Activated B cell treated with CpG ODN at 0.5 μM for 24 hours (primary cell): ENCODE measurements around the gene SMTNL1. TPM values are rescaled to one million over a fixed set of nuclear protein-coding genes. Genes with fewer than 3 reads are reported as not detected.

ENCODE experiments used
- ATAC-seq: fragments of 200-7000 bp; cut with Tn5 transposase; one replicate; pipeline ENCODE4 v1.10.0; 2021; ENCODE audit warnings: low read depth, mild to moderate bottlenecking, moderate library complexity
- CTCF ChIA-PET: fragments of 350-600 bp; sonication (Branson Sonifier 250); formaldehyde crosslinking; loops from one replicate; lab custom pipeline; 2021; ENCODE audit warnings: antibody characterized with exemption; lab: Charles Lee
- POLR2A ChIA-PET: fragments of 350-600 bp; sonication (Branson Sonifier 250); formaldehyde crosslinking; loops from one replicate; lab custom pipeline; 2021; ENCODE audit warnings: antibody characterized with exemption; lab: Charles Lee
- DNase-seq: peaks from one replicate; pipeline ENCODE4 v3.0.0; 2022
- H3K27ac Mint-ChIP-seq: one replicate; pipeline ENCODE4 v1.8.0; 2020; ENCODE audit warnings: mixed read lengths
- H3K27me3 Mint-ChIP-seq: one replicate; pipeline ENCODE4 v1.8.0; 2021; ENCODE audit warnings: mixed read lengths
- H3K36me3 Mint-ChIP-seq: one replicate; pipeline ENCODE4 v1.8.0; 2021; ENCODE audit warnings: low read depth, mixed read lengths
- H3K4me1 Mint-ChIP-seq: one replicate; pipeline ENCODE4 v1.8.0; 2021; ENCODE audit warnings: mixed read lengths
- H3K4me3 Mint-ChIP-seq: one replicate; pipeline ENCODE4 v1.8.0; 2020; ENCODE audit warnings: mild to moderate bottlenecking, mixed read lengths
- H3K9me3 Mint-ChIP-seq: one replicate; pipeline ENCODE4 v1.8.0; 2020; ENCODE audit warnings: mixed read lengths
- CTCF ChIP-seq: fragments of 200-600 bp; IDR thresholded peaks from one replicate; pipeline ENCODE4 v1.8.0; 2022; ENCODE audit warnings: antibody characterized with exemption, mild to moderate bottlenecking
- intact Hi-C: fragments of 100-400 bp; cut with micrococcal nuclease; formaldehyde crosslinking; loops from one replicate; pipeline ENCODE4 v1.15.1; 2024
- total RNA-seq: library from RNA; stranded (reverse); gene quantifications from 2 replicates; pipeline ENCODE4 v1.2.3, GENCODE V29; 2022

SMTNL1 gene
- total RNA-seq, 1 donor from 2014 or later, result not detected

GRCh38 chr11:57499413-57499982 is 37.9 kb upstream of the SMTNL1 start:
- POLR2A ChIA-PET, result interaction anchor here (0.5 kb wide), 1 partner anchor 42 kb away, joined by 3 read pairs; no protein-coding TSS in a partner anchor
- peak overlapping the region; percentile 24 for H3K4me3 Mint-ChIP-seq
- H3K36me3 Mint-ChIP-seq, result peaks cover 11% of the 10 kb centered on the region
- H3K27ac Mint-ChIP-seq, result no peak overlapping the region
- intact Hi-C loops, result loop anchor here (1.0 to 2.0 kb wide), 2 partner anchors 15 kb away; partner anchors contain the start of gene SLC43A1
- peak; percentile 64 for DNase-seq
- H3K4me1 Mint-ChIP-seq, result peaks cover 6% of the 10 kb centered on the region
- H3K27me3 Mint-ChIP-seq, result no peaks in the 10 kb centered on the region
- CTCF ChIA-PET, result no interaction called here
- peak; percentile 100 for ATAC-seq
- H3K9me3 Mint-ChIP-seq, result no peaks in the 10 kb centered on the region
- TF ChIP-seq CTCF, result no peak

- Mint-ChIP-seq H3K4me1 (peaks cover 6% of the 10 kb centered on the region), H3K36me3 (peaks cover 11% of the 10 kb centered on the region), H3K4me3 (no peak overlapping the region), H3K9me3 (no peaks in the 10 kb centered on the region), H3K27ac (no peak overlapping the region), H3K27me3 (no peaks in the 10 kb centered on the region)
- POLR2A ChIA-PET, result interaction anchor here (0.5 kb wide), 1 partner anchor 43 kb away, joined by 3 read pairs; no protein-coding TSS in a partner anchor
- intact Hi-C loops, result loop anchor here (1.0 to 2.0 kb wide), 2 partner anchors 15 to 16 kb away; partner anchors contain the start of gene SLC43A1
- no peak for DNase-seq
- TF ChIP-seq CTCF, result no peak
- CTCF ChIA-PET, result no interaction called here
- ATAC-seq, result no peak
Observed at GRCh38 chr11:57499983-57500461, 37.4 kb upstream of the SMTNL1 start.

- H3K27me3 Mint-ChIP-seq, result no peaks in the 10 kb centered on the region
Observed at GRCh38 chr11:57500515-57500914, 36.9 kb upstream of the SMTNL1 start.

GRCh38 chr11:57500926-57501325 is 36.5 kb upstream of the SMTNL1 start:
- POLR2A ChIA-PET, result no interaction called here
- intact Hi-C loops, result no loop called here
- no peak for DNase-seq
- H3K4me1 Mint-ChIP-seq, result peaks cover 6% of the 10 kb centered on the region
- H3K9me3 Mint-ChIP-seq, result no peaks in the 10 kb centered on the region
- TF ChIP-seq CTCF, result no peak
- H3K36me3 Mint-ChIP-seq, result peaks cover 11% of the 10 kb centered on the region
- H3K4me3 Mint-ChIP-seq, result no peak overlapping the region
- H3K27ac Mint-ChIP-seq, result no peak overlapping the region
- no peaks in the 10 kb centered on the region for H3K27me3 Mint-ChIP-seq
- no peak for ATAC-seq
- CTCF ChIA-PET, result interaction anchor here (1.9 kb wide), 1 partner anchor 7 kb away, joined by 13 read pairs; no protein-coding TSS in a partner anchor

More at GRCh38 chr11:57500515-57500914, 36.9 kb upstream of the SMTNL1 start:
- Mint-ChIP-seq H3K9me3 (no peaks in the 10 kb centered on the region), H3K4me3 (no peak overlapping the region), H3K36me3 (peaks cover 11% of the 10 kb centered on the region), H3K4me1 (peaks cover 6% of the 10 kb centered on the region), H3K27ac (no peak overlapping the region)
- intact Hi-C loops, result no loop called here
- no peak for DNase-seq
- no peak for ATAC-seq
- CTCF ChIA-PET, result no interaction called here
- POLR2A ChIA-PET, result no interaction called here
- TF ChIP-seq CTCF, result no peak

- peaks cover 11% of the 10 kb centered on the region for H3K36me3 Mint-ChIP-seq
- ChIA-PET CTCF (interaction anchor here (1.3 to 1.9 kb wide), 2 partner anchors 8 to 143 kb away, joined by 3 to 13 read pairs; no protein-coding TSS in a partner anchor), POLR2A (interaction anchor here (1.1 to 1.5 kb wide), 3 partner anchors 13 to 153 kb away, joined by 3 to 5 read pairs (median 3); partner anchors contain the start of gene SLC43A1)
- no peaks in the 10 kb centered on the region for H3K27me3 Mint-ChIP-seq
- H3K27ac Mint-ChIP-seq, result no peak overlapping the region
- no peak overlapping the region for H3K4me3 Mint-ChIP-seq
- ATAC-seq, result no peak
- no peak for TF ChIP-seq CTCF
- DNase-seq, result no peak
- intact Hi-C loops, result no loop called here
- peaks cover 6% of the 10 kb centered on the region for H3K4me1 Mint-ChIP-seq
- H3K9me3 Mint-ChIP-seq, result no peaks in the 10 kb centered on the region
Observed at GRCh38 chr11:57501953-57502352, 35.4 kb upstream of the SMTNL1 start.
